Lung (tissue), 12 donors: ENCODE data around the gene ACER3. TPM values are rescaled to one million over a fixed set of nuclear protein-coding genes. Genes with fewer than 3 reads are reported as not detected.

Experiments used
- ATAC-seq: fragments of 200-7000 bp; cut with Tn5 transposase; one replicate; pipeline ENCODE4 v1.9.1; 2020; ENCODE audit warnings: moderate number of reproducible peaks; ENCODE audit not compliant: insufficient read depth, low FRiP score
- DNase-seq, 3 donors: peaks; one replicate each; pipeline ENCODE4 v3.0.0-alpha.2; 2013 to 2017
- H3K27ac ChIP-seq, 2 donors: one replicate each; pipeline ENCODE4 v1.5.1; 2013; ENCODE audit warnings: mild to moderate bottlenecking in 2 of 2, moderate library complexity in 2 of 2, control low read depth in 1 of 2, inconsistent platforms in 1 of 2, low read depth in 1 of 2, low read length in 1 of 2
- H3K27me3 ChIP-seq, 3 donors: one replicate each; pipeline ENCODE4 v1.5.1; 2013; ENCODE audit warnings: low read length in 2 of 3; ENCODE audit not compliant: control insufficient read depth in 3 of 3, insufficient read depth in 3 of 3
- H3K36me3 ChIP-seq, 4 donors: one replicate each; pipeline ENCODE4 v1.5.1; 2013; ENCODE audit warnings: low read length in 4 of 4, mild to moderate bottlenecking in 1 of 4, moderate library complexity in 1 of 4; ENCODE audit not compliant: control insufficient read depth in 4 of 4, insufficient read depth in 4 of 4
- H3K4me1 ChIP-seq, 5 donors: one replicate each; pipeline ENCODE4 v1.5.1; 2013; ENCODE audit warnings: low read length in 5 of 5, mild to moderate bottlenecking in 2 of 5, moderate library complexity in 1 of 5; ENCODE audit not compliant: control insufficient read depth in 5 of 5, insufficient read depth in 5 of 5
- H3K4me3 ChIP-seq: one replicate; pipeline ENCODE4 v1.5.1; 2013; ENCODE audit warnings: mild to moderate bottlenecking, control low read depth, moderate library complexity
- H3K9ac ChIP-seq, 2 donors: one replicate each; pipeline ENCODE4 v1.5.1; 2013; ENCODE audit warnings: low read length in 2 of 2, control low read depth in 1 of 2; ENCODE audit not compliant: insufficient read depth in 1 of 2
- H3K9me3 ChIP-seq, 4 donors: one replicate each; pipeline ENCODE4 v1.5.1; 2013; ENCODE audit warnings: low read length in 3 of 4, mild to moderate bottlenecking in 1 of 4, moderate library complexity in 1 of 4; ENCODE audit not compliant: control insufficient read depth in 4 of 4, insufficient read depth in 3 of 4
- CTCF ChIP-seq: IDR thresholded peaks from 2 replicates; pipeline ENCODE4 v1.5.1; 2012; ENCODE audit warnings: mild to moderate bottlenecking; ENCODE audit errors: control extremely low read depth, extremely low read depth
- WGBS, 2 donors: extraction: QIAGEN DNeasy Blood & Tissue Kit; methylation state at CpG; one replicate each; pipeline ENCODE4 v1.1.7; 2013; 5-methylcytosine and 5-hydroxymethylcytosine counted together
- polyA plus RNA-seq, 2 donors: library from polyadenylated mRNA; stranded (reverse); fragments of 200-250 nt; gene quantifications; one replicate each; pipeline ENCODE4 v1.2.1, GENCODE V29; 2013
- total RNA-seq, 2 donors: library from RNA; depleted of rRNA in 1 of 2; stranded (reverse); fragments of >200 nt in 1 of 2; gene quantifications; one replicate each; pipeline ENCODE4 v1.2.1, GENCODE V29; 2014 to 2021
- donor health status: control.
- donor health status: control.
- donor health status: Bipolar disorder and iron deficiency.
- donor health status: healthy.
- donor health status: DM: yes; HTN: yes; CAD: no.

Gene ACER3
- total and polyA plus RNA-seq, 4 donors: 7.9 to 37.0 (median 12.7) TPM

GRCh38 chr11:76839311-76839710 is 21.4 kb upstream of the ACER3 start:
- Histone ChIP-seq H3K9me3 (no peaks in the 10 kb centered on the region), H3K27ac (no peak overlapping the region), H3K9ac (no peak overlapping the region), H3K36me3 (no peaks in the 10 kb centered on the region), H3K27me3 (peaks cover 0 to 4% (median 0%) of the 10 kb centered on the region in 3 donors), H3K4me1 (peaks cover 0 to 26% (median 7%) of the 10 kb centered on the region in 5 donors), H3K4me3 (no peak overlapping the region)
- TF ChIP-seq CTCF: no peak
- ATAC-seq (no peak), DNase-seq (no peak)
- 13 to 28% methylated on average over 1 of the region's 1 CpG for WGBS, 2 donors

- Histone ChIP-seq H3K27ac (no peak overlapping the region), H3K9ac (no peak overlapping the region), H3K36me3 (no peaks in the 10 kb centered on the region), H3K4me1 (peaks cover 0 to 15% (median 0%) of the 10 kb centered on the region in 5 donors), H3K27me3 (peaks cover 0 to 4% (median 0%) of the 10 kb centered on the region in 3 donors), H3K9me3 (no peaks in the 10 kb centered on the region), H3K4me3 (no peak overlapping the region)
- TF ChIP-seq CTCF: no peak
- no peak for ATAC-seq
- WGBS, 2 donors: 87% methylated on average over 4 of the region's 4 CpGs
- DNase-seq: no peak
Observed at GRCh38 chr11:76841923-76842452, 18.7 kb upstream of the ACER3 start.

GRCh38 chr11:76843907-76844306 is 16.8 kb upstream of the ACER3 start:
- Histone ChIP-seq H3K27me3 (peaks cover 0 to 4% (median 0%) of the 10 kb centered on the region in 3 donors), H3K9me3 (no peaks in the 10 kb centered on the region), H3K4me1 (peaks cover 0 to 5% (median 3%) of the 10 kb centered on the region in 5 donors), H3K9ac (no peak overlapping the region), H3K36me3 (no peaks in the 10 kb centered on the region), H3K4me3 (no peak overlapping the region), H3K27ac (no peak overlapping the region)
- TF ChIP-seq CTCF: no peak
- ATAC-seq (no peak), DNase-seq (no peak)
- WGBS, 2 donors: 96 to 98% methylated on average over 3 of the region's 3 CpGs

- no peak for TF ChIP-seq CTCF
- no peaks in the 10 kb centered on the region for H3K36me3 ChIP-seq
- no peak overlapping the region for H3K27ac ChIP-seq
- WGBS, 2 donors: 48 to 80% methylated on average over 10 of the region's 10 CpGs
- peaks cover 0 to 5% (median 0%) of the 10 kb centered on the region in 5 donors for H3K4me1 ChIP-seq
- no peak for ATAC-seq
- H3K9me3 ChIP-seq: no peaks in the 10 kb centered on the region
- no peak overlapping the region for H3K9ac ChIP-seq
- H3K27me3 ChIP-seq: peaks cover 0 to 4% (median 0%) of the 10 kb centered on the region in 3 donors
- no peak for DNase-seq
- H3K4me3 ChIP-seq: no peak overlapping the region
Observed at GRCh38 chr11:76844511-76844910, 16.2 kb upstream of the ACER3 start.
